Spleen (tissue), 11 donors: ENCODE data around the gene FOXP1. TPM values are rescaled to one million over a fixed set of nuclear protein-coding genes. Genes with fewer than 3 reads are reported as not detected.

Source experiments
- DNase-seq: peaks from one replicate; pipeline ENCODE4 v3.0.0-alpha.2; 2020
- H3K27ac ChIP-seq, 8 donors: fragments of 200-600 bp; sonication (generic) in 7 of 8; 1 replicate in 4 of 8; 2 replicates in 4 of 8; pipeline versions ENCODE4 v1.5.0 to v1.8.0; 2016 to 2021; ENCODE audit warnings: inconsistent platforms in 4 of 8, mild to moderate bottlenecking in 4 of 8, moderate library complexity in 1 of 8
- H3K27me3 ChIP-seq, 7 donors: fragments of 200-600 bp; sonication (generic) in 6 of 7; replicated peaks in 1 of 7; 1 replicate in 4 of 7; 2 replicates in 3 of 7; pipeline versions ENCODE4 v1.5.0 to v1.8.0; 2016 to 2021; ENCODE audit warnings: inconsistent platforms in 3 of 7, mild to moderate bottlenecking in 1 of 7
- H3K36me3 ChIP-seq, 6 donors: fragments of 200-600 bp; sonication (generic) in 5 of 6; 1 replicate in 4 of 6; 2 replicates in 2 of 6; pipeline versions ENCODE4 v1.5.0 to v1.8.0; 2016 to 2021; ENCODE audit warnings: inconsistent platforms in 2 of 6
- H3K4me1 ChIP-seq, 6 donors: fragments of 200-600 bp; sonication (generic) in 5 of 6; 1 replicate in 3 of 6; 2 replicates in 3 of 6; pipeline versions ENCODE4 v1.5.0 to v1.8.0; 2016 to 2021; ENCODE audit warnings: inconsistent platforms in 3 of 6
- H3K4me3 ChIP-seq, 8 donors: fragments of 200-600 bp; sonication (generic) in 7 of 8; 1 replicate in 4 of 8; 2 replicates in 4 of 8; pipeline versions ENCODE4 v1.5.0 to v1.8.0; 2016 to 2021; ENCODE audit warnings: inconsistent platforms in 4 of 8, mild to moderate bottlenecking in 4 of 8, moderate library complexity in 2 of 8
- H3K9me3 ChIP-seq, 8 donors: fragments of 200-600 bp; sonication (generic) in 7 of 8; 1 replicate in 4 of 8; 2 replicates in 4 of 8; pipeline versions ENCODE4 v1.5.0 to v1.8.0; 2016 to 2021; ENCODE audit warnings: inconsistent platforms in 4 of 8
- POLR2A ChIP-seq, 3 donors: fragments of 450-650 bp; IDR thresholded peaks; one replicate each; pipeline ENCODE4 v1.5.1; 2017; ENCODE audit warnings: antibody characterized with exemption in 3 of 3, mild to moderate bottlenecking in 1 of 3
- POLR2AphosphoS5 ChIP-seq, 3 donors: sonication (generic); formaldehyde crosslinking; IDR thresholded peaks; one replicate each; pipeline ENCODE4 v1.5.1; 2017; ENCODE audit warnings: antibody characterized with exemption in 3 of 3
- WGBS, 5 donors: extraction: QIAGEN DNeasy Blood & Tissue Kit in 3 of 5; methylation state at CpG; one replicate each; pipeline versions ENCODE4 v1.1.5 to v1.1.7; 2013 to 2018; 5-methylcytosine and 5-hydroxymethylcytosine counted together
- intact Hi-C: fragments of 100-400 bp; cut with DNase I; formaldehyde crosslinking; loops from one replicate; pipeline ENCODE4 v1.15.0; 2023; ENCODE audit warnings: low total_unique reads
- polyA plus RNA-seq, 3 donors: library from polyadenylated mRNA; stranded (reverse); fragments of 200-250 nt; gene quantifications; one replicate each; pipeline ENCODE4 v1.2.1, GENCODE V29; 2013
- total RNA-seq, 7 donors: library from RNA; depleted of rRNA in 3 of 7; stranded (reverse); fragments of >200 nt in 3 of 7; fragmentation: NEBNext Ultra II Directional in 4 of 7; extraction: Animal tissue kit (Norgen Biotek cat#: 25700) in 4 of 7; gene quantifications; one replicate each; pipeline versions ENCODE4 v1.1.0 to v1.2.1, GENCODE V29; 2016 to 2021
- TF ChIP-seq, protein P1 (sequence below), 11 experiments: fragments of 200-600 bp in 7 of 11; fragments of 450-650 bp in 4 of 11; sonication (generic) in 4 of 11; IDR thresholded peaks in 8 of 11; conservative IDR thresholded peaks in 3 of 11; 1 replicate in 7 of 11; 2 replicates in 4 of 11; pipeline versions ENCODE4 v1.4.0 to v1.8.0; 2016 to 2021; ENCODE audit warnings: antibody characterized with exemption in 11 of 11, inconsistent platforms in 4 of 11, mild to moderate bottlenecking in 1 of 11
- donor health status: healthy with polysubstance abuse.
- donor health status: DM: no; HTN: no; CAD: no; lungs with moderate emphysema.
- donor health status: DM: no; HTN: no; CAD: no.
- donor health status: Bipolar disorder and iron deficiency.
- donor health status: healthy.
- donor health status: DM: no; HTN: no; CAD: no.
- donor health status: DM: yes; HTN: yes; CAD: no.

The FOXP1 gene
- total and polyA plus RNA-seq, 10 donors, result 11.1 to 202 (median 153) TPM

DNA sequence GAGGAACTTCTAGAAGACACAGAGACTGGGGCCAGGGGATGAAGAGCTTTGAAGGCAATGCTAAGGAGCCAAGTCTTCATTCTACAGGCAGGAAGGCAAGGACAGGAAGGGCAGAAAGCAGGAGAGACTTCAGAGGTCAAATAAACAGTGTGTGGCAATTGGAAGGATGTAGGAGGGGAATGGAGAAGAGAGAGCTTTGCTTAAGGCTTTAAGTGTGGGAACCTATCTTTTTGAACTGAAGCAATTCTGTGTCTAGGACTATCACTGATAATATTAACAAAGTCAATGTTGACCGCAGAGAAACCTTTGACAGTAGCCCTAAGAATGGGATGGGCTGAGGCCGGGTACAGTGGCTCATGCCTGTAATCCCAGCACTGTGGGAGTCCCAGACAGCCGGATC is 325.0 kb downstream of the FOXP1 start:
- Histone ChIP-seq H3K4me3 (no peak overlapping the region), H3K4me1 (peaks cover 0 to 18% (median 4%) of the 10 kb centered on the region in 6 donors), H3K9me3 (no peaks in the 10 kb centered on the region), H3K27ac (no peak overlapping the region), H3K36me3 (peaks cover 0 to 3% (median 0%) of the 10 kb centered on the region in 6 donors), H3K27me3 (no peaks in the 10 kb centered on the region)
- intact Hi-C loops, result no loop called here
- no peak for DNase-seq
- TF ChIP-seq POLR2AphosphoS5 (IDR thresholded peaks at IDR 0.05) (no peak), POLR2A (IDR thresholded peaks at IDR 0.05) (no peak)
- TF ChIP-seq, protein P1, sequence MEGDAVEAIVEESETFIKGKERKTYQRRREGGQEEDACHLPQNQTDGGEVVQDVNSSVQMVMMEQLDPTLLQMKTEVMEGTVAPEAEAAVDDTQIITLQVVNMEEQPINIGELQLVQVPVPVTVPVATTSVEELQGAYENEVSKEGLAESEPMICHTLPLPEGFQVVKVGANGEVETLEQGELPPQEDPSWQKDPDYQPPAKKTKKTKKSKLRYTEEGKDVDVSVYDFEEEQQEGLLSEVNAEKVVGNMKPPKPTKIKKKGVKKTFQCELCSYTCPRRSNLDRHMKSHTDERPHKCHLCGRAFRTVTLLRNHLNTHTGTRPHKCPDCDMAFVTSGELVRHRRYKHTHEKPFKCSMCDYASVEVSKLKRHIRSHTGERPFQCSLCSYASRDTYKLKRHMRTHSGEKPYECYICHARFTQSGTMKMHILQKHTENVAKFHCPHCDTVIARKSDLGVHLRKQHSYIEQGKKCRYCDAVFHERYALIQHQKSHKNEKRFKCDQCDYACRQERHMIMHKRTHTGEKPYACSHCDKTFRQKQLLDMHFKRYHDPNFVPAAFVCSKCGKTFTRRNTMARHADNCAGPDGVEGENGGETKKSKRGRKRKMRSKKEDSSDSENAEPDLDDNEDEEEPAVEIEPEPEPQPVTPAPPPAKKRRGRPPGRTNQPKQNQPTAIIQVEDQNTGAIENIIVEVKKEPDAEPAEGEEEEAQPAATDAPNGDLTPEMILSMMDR (IDR thresholded peaks at IDR 0.05 in 8 of 11, conservative IDR thresholded peaks at IDR 0.05 in 3 of 11), result no peak
- WGBS, 5 donors, result 87 to 96% (median 93%) methylated on average over 3 of the region's 3 CpGs

DNA sequence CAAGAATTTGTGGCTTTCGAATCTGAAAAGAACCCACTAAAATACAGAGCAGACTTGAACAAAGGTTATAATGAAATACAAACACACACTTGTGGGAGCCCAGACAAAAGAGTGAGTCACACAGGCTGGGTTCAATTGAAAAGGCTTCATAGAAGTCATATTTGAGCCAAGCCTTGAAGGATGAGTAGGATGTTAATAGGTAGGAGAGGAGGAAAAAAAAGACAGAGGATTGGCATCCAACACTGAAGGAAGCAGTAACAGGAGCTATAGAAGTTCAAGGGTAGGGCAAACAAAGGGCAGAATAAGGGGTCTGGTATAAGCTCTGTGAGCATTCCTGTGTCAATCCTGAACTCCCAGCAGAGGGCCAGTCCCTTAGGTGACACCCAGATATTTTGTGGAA is 325.4 kb downstream of the FOXP1 start:
- TF ChIP-seq, protein P1 (IDR thresholded peaks at IDR 0.05 in 8 of 11, conservative IDR thresholded peaks at IDR 0.05 in 3 of 11), result no peak
- no peak for TF ChIP-seq POLR2A (IDR thresholded peaks at IDR 0.05)
- no peak for TF ChIP-seq POLR2AphosphoS5 (IDR thresholded peaks at IDR 0.05)
- intact Hi-C loops, result no loop called here
- Histone ChIP-seq H3K27me3 (no peaks in the 10 kb centered on the region), H3K9me3 (no peaks in the 10 kb centered on the region), H3K27ac (no peak overlapping the region), H3K36me3 (peaks cover 0 to 3% (median 0%) of the 10 kb centered on the region in 6 donors), H3K4me3 (no peak overlapping the region), H3K4me1 (peaks cover 0 to 14% (median 2%) of the 10 kb centered on the region in 6 donors)
- 85 to 96% (median 93%) methylated on average over 1 of the region's 1 CpG for WGBS, 5 donors
- DNase-seq, result no peak

DNA sequence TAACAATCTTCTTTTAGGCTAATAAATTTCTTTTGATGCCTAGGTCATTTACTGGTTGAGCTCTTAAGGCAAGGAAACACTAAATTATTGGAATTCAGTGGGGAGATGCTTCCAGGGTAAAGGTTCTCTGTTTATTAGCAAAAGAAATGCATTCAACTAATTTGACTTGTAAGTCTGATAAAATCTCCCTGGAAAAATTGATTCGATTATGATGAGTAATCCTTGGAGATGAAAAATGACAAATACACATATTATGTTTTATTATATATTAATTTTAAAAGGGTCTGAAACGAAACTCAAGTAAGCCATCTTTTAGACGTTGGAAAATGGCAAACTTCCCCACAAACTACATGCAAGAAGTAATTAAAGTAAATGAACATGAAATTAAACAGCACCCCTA is 328.0 kb downstream of the FOXP1 start:
- TF ChIP-seq, protein P1 (IDR thresholded peaks at IDR 0.05 in 8 of 11, conservative IDR thresholded peaks at IDR 0.05 in 3 of 11), result no peak
- TF ChIP-seq POLR2AphosphoS5 (IDR thresholded peaks at IDR 0.05) (no peak), POLR2A (IDR thresholded peaks at IDR 0.05) (no peak)
- H3K4me1 ChIP-seq, result peaks cover 0 to 6% (median 0%) of the 10 kb centered on the region in 6 donors
- WGBS, 5 donors, result 86 to 97% (median 94%) methylated on average over 3 of the region's 3 CpGs

DNA sequence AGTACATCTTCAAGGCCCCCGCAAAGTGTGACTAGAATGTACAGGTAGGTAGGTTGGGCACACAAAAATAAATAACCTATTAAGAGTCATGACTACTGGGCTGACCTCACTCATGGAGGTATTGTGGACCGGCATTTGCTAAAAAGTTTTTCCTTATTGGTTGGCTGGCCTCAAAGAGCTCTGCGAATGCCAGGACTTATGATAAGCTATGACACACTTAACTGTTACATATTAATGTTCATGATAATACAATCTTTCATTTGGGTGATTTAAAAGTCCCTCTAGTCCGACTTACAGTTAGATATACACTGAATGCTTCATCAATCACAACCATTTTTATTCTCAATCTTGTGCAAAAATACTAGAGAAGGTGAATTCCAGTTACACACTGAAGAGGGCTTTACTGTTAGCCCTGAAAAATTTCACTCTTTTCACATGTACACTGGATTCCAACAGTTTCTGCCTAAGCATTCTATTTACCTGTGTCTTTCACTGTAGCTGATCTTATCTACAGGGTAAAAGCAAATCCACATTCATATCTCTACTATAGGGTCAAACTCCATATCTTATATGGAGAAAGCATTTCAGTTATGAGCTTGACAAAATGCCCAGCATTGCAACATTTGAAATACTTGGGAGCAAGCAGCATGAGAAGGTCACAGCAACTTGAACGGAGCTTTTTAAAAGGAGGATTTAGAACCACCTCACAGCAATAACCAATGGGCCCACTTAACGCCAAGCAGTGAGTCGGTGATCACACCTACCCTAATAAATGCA is 329.1 kb downstream of the FOXP1 start:
- no peaks in the 10 kb centered on the region for H3K9me3 ChIP-seq
- TF ChIP-seq POLR2A (IDR thresholded peaks at IDR 0.05), result no peak
- TF ChIP-seq POLR2AphosphoS5 (IDR thresholded peaks at IDR 0.05), result no peak
- TF ChIP-seq, protein P1 (IDR thresholded peaks at IDR 0.05 in 8 of 11, conservative IDR thresholded peaks at IDR 0.05 in 3 of 11), result no peak
- no peak overlapping the region for H3K4me3 ChIP-seq
- H3K27me3 ChIP-seq, result no peaks in the 10 kb centered on the region
- peaks cover 0 to 11% (median 1%) of the 10 kb centered on the region in 6 donors for H3K4me1 ChIP-seq
- H3K36me3 ChIP-seq, result no peaks in the 10 kb centered on the region
- WGBS, 5 donors, result 83 to 92% (median 92%) methylated on average over 7 of the region's 7 CpGs
- no peak overlapping the region for H3K27ac ChIP-seq
- intact Hi-C loops, result no loop called here
- no peak for DNase-seq

More for the DNA sequence above, 328.0 kb downstream of the FOXP1 start:
- H3K27ac ChIP-seq, result no peak overlapping the region
- H3K4me3 ChIP-seq, result no peak overlapping the region
- intact Hi-C loops, result no loop called here
- DNase-seq, result no peak
- H3K27me3 ChIP-seq, result no peaks in the 10 kb centered on the region
- H3K36me3 ChIP-seq, result no peaks in the 10 kb centered on the region
- no peaks in the 10 kb centered on the region for H3K9me3 ChIP-seq
